SH-SY5Y (cell line): ENCODE measurements around the gene ST6GALNAC2.

Experiments
- GATA2 ChIP-seq: IDR thresholded peaks from 2 replicates; pipeline ENCODE4 v1.6.1; 2011; ENCODE audit warnings: mild to moderate bottlenecking, low read depth, low read length
- GATA3 ChIP-seq: IDR thresholded peaks from 2 replicates; pipeline ENCODE4 v1.6.1; 2011; ENCODE audit warnings: low read depth, mild to moderate bottlenecking, low read length, moderate library complexity

ST6GALNAC2 gene

DNA sequence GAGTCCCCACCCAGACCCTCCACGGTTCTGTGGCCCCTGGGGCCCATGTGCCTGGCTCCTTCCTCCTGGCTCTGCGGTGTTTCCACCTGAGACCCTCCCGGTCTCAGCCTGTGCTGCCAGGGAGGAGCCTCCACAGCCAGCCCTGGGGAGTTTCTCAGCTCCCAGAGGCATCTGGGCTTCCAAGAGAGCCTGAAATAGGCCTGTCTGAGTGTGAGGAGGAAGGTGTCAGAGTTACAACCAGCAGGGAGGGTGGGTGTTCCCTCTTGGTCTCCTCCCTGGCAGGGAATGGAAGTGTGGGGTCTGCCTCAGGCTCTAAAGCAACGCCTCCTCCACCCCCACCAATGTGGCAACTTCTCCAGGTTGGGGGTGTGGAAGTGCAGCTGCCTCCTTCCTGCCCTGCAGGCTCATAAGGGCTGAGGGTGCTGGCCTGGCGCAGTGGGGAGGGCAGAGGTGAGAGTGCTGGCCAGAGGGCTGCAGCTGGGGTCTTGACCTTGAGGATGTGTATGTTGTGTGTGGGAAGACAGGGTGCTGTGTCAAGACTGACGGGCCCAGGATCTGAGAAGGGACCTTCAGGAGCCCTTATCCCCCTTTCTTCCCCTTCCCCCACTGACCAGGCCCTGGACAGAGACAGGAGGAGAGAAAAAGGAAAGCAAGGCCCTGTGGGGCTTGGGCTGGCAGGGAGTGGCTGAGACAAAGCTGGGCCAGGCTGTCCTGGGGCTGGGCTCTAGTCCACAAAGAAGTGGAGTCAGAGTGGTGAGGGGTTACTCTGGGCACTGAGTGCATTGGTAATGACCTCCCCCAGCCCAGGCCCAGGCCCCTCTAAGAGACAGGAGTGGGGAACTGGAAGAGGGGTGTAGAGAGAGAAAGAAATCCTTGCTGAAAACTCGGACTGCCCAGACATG, 50.6 kb downstream of the ST6GALNAC2 start:
- TF ChIP-seq GATA3 (no peak), GATA2 (no peak)

DNA sequence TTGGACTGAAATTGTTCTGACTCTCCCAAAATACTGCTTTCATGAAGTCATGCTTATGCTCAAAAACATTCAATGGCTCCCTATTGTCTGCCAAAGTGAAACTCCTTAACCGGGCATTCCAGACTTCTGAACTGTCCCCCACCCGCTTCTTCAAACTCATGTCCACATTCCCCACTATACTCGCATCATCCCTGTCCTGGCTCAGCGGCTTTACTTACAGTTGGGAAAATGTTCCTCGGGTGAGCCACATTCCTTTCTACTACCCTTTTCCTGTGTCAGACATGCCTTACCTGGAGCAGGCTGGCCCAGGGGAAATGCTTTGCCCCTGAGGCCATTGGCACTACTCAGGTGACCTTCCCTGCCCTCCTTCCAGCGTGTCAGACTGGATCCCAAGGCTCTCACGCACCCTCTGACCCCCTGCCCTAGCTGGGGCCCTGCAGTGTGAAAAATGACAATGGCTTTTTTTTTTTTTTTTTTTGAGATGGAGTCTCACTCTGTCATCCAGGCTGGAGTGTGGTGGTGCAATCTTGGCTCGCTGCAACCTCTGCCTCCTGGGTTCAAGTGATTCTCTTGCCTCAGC, 53.5 kb downstream of the ST6GALNAC2 start:
- TF ChIP-seq GATA3 (no peak), GATA2 (no peak)

DNA sequence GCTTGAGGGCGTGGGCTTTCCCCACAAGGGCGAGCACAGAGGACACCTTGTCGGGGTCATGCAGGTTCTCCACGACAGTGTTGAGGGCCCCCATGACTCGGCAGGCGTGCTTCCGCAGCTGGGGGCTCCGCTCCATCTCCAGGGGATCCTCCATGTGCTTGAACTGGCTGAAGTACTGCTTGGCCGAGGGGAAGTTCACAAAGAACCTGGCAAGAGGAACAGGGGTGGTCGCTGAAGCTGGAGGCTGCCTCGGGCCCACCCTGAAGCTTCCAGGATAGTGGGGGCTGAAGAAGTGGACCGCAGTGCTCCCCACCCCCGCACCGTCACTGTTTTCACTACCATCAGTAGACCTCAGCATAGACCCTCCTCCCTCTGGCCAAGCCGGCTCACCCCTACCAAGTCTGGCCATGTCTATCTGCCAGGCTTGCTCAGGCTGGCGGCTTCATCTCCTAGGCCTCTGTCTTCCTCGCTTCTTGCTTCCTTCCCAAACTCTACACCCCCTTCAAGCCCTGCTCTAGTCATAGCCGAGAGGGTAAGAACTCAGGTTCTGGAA, 54.1 kb downstream of the ST6GALNAC2 start:
- TF ChIP-seq GATA2, result no peak

- no peak for TF ChIP-seq GATA2
- no peak for TF ChIP-seq GATA3
Measured at GRCh38 chr17:76530811-76531485, 54.7 kb downstream of the ST6GALNAC2 start.

DNA sequence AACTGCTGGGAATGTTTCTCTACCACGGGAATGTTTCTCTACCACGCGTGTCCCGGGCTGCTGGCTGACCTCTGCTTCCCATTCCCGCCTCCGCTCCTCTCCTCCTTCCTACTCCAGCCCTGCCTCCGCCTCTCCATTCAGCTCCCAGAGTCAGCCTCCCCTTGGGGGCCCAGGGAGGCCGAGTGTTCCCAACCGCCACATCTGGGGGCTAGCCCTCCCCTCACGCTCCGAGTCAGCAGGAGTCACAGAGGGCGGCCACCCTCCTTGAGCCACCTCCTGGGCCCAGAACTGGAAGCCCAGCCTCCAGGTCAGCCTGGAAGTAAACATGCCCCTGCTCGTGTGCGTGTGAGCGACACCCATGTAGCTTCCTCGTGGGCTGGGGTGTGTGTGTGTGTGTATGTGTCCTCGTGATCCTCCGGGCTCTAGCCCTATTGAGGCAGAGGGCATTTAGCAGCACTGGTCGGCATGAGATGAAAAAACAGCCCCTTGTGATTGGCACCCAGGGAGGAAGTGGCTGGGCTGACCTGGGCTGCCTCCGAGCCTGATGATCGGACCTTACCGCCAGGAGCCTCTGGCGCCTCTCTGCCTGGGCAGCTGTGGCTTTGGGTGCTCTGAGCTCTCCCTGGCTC, 55.5 kb downstream of the ST6GALNAC2 start:
- TF ChIP-seq GATA2, result no peak

DNA sequence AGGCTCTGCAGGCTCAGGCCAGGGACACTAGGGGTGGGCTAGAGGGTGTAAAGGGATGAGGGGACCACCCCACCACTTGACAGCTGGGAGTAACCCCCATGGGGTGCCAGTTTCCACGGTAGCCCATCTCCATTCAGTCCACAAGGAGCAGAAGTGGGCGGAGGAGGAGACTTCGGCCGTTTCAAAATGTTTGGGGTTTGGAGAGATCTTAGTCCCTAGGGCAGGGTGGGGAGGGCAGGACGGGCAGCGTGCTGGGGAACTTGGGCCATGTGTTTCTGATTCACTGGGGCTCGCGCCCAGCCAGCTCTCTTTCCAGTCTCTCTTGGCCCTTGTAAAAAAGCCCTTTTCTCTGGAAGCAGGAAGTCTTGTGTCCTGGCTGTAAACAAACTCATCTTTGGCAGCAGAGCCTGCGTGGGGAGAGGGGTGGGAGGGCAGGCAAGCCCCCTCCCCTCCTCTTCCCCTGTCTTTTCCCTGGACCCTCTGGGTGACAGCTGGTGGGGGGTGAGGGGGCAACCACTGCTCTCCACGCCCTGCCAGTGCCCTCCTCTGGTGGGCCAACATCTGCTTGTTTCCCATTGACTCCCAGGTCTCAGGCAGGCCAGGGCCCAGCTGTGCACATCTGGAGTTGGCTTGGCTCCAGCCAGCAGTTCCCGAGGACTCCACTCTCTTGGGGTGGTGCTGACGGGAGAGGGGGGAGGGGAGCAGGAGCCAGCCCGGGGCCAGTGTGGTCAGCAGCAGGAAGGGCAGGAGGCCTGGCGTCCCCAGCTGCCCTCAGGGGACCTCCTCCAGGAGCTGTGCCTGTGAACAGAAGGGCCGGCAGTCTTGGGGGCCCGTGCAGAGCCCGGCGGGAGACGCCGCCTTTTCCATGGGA, 56.2 kb downstream of the ST6GALNAC2 start:
- TF ChIP-seq GATA2 (no peak), GATA3 (no peak)

GRCh38 chr17:76528528-76529223, 57.0 kb downstream of the ST6GALNAC2 start:
- TF ChIP-seq GATA3, result no peak
- TF ChIP-seq GATA2, result no peak

GRCh38 chr17:76528156-76528527, 57.5 kb downstream of the ST6GALNAC2 start:
- TF ChIP-seq GATA2 (no peak), GATA3 (no peak)

DNA sequence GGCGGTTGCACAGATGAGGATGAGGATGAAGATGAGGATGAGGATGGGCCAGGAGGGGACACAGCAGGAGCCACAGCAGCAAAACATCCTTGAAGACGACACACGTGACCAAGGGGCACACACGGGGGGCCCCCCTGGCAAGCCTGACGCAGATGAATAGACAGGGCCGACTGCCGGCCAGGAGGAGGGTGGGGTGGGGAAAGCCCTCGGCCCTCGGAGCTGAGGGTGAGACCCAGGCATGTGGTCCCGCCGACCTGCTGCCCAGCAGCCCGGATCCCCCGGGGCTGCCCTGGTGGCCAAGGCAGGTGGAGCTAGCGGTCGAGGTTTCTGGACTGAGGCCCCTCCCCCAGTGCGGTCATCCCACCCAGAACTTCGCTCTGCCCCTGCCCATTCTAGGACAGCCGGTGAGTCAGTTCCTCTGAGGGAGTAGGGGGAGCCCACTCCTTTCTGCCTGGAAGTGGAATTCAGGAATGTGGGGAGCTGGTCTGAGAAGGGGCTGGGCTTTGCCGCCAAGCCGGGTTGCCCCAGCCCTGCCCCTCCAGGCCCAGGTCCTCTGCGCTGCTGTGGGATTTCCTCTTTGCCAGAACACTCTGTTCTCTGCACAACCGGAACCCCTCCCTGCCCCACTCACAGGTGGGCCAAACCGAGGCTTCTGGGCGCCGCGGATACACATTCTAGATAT, 58.1 kb downstream of the ST6GALNAC2 start:
- TF ChIP-seq GATA3 (no peak), GATA2 (no peak)

DNA sequence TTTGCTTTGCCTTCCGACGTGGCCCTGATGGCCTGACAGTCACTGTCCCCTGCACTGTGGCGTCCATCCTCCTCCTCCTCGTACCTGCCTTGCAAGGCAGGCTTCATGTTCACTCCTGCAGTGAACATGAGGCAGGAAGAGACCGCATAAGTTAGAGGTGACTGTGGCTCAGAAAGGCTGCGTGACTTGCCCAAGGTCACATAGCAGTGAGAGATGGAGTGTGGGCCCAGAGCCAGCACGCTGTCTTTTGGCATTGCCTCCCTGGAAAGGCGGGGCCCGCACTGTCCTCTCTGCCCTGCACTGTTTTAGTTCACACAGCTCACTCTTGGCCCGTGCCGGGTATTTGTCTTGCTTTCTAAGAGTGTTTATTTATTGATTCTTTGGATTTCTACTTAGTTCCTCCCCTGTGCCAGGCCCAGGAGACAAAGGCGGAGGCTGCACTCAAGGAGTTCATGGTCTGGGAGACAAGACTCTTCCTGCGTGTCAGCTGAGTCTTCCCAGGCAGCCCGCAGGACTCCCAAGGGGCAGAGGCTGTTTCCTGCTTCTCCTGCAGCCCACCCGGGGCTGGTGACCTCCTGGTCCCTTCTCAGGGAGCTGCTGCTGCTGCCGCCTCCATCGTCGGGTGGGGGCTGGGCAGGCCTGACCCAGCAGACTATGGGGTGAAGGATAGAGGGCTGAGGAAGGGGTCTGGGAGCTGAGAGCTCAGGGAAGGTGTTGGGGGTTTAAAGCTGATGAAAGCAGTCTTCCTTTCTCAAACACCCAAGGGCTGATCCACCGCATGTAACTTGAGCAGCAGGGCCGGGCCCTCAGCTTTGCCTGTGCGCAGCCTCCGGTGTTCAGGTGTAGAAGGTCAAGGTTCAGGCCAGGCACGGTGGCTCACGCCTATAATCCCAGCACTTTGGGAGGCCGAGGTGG, 60.8 kb downstream of the ST6GALNAC2 start:
- TF ChIP-seq GATA2 (no peak), GATA3 (no peak)

- TF ChIP-seq GATA3 (no peak), GATA2 (no peak)
Measured at GRCh38 chr17:76523084-76524037, 62.3 kb downstream of the ST6GALNAC2 start.
